HG02623 (cell line): ENCODE measurements around the gene MRPS25.
"Not testable (repeated sequence)": the region's sequence is repeated elsewhere in the genome, so short reads cannot be mapped to it uniquely, and the experiment has no call there.

Experiments used
- ATAC-seq: cut with Tn5 transposase; IDR thresholded peaks from one replicate; pipeline ENCODE4 v1.9.1; 2021; ENCODE audit warnings: moderate library complexity; ENCODE audit not compliant: unreplicated experiment

MRPS25 gene

DNA sequence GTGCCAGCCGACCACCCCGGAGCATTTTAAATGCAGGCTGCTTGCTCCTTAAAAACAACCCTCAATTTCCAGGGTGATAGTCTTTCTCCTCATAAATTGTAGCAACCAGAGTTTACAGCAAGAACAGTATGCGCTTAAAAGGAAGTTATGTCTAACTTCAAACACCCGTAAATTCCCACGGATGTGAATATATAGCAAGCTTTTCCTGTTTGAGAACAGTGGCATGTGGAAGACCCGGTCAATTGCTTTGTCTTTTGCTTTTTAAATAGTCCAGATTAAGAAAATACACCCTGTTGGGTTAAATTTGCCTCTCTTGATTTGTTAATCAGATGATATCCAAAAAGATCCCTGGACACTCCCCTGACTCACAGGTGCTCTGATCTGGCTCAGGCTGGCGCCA lies 20.8 kb downstream of the MRPS25 start:
- no peak for ATAC-seq

DNA sequence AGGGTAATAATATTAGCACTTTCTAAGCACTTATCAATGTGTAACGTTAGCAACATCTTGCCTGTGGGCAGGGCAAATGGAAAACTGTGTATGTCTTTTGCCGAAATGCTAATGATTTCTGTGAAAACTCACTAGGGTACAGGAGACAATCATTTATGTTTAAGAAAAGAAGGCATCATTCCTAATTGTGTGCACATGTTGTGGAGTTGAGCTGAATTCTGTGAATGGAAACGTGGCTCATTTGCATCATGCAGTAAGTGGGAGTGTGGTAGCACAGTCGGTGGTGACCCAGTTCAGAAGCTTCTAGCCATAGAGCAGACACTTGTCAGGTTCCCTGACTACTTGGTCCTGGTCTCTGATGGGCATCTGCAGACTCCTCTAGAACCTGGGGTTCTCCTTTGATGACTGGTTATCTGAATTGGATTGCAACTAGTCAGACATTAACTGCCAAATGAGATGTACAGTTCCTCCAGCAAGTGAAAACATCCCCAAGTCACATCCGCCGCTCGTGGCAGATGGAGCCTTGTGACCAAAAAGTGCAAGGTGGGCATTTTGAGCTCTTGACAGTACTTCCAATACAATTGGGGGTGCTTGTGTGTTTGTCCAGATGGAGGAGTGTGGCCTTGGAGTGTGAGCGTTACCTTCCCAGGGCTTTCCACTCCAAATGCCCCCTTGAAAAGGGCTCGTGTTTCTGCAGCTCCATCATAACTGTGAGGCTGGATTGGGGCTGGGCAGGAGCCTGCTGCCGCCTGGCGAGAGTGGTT lies 21.5 kb downstream of the MRPS25 start:
- no peak for ATAC-seq

DNA sequence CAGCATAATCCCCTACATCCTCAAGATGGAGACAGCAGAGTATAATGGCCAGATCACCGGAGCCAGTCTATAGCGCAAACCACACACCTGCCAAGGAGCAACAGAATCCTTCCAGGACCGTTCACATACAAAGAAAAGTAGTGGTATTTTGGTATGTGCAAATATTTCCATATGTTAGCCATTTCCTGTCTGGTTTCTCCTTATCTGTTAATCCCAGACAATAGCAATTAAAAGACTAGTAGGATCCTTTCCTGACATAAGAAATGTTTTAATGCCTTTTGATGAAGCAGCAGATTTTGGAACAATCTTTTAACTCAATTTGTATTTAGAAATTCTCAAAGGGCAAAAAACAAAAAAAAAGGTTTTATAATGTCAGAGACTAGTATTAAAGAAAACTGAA lies 22.2 kb downstream of the MRPS25 start:
- no peak for ATAC-seq

DNA sequence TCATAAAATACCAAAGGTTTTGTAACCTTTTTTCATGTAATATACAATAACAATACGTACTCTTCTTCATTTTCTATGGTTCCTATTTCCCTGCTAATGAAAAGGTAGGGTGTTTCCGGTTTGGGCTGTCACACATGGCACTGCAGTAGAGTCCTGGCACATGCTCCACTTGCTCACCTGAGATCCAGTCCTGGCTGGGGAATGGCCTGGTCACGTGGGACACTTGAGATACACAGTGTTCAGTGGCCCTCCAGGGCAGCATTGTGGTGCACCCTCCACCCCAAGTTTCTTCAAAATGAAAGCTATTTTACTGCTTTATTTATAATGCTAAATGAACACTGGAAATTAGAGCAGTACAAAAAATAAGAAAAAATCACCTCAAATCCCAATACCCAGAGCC lies 23.2 kb downstream of the MRPS25 start:
- ATAC-seq, result no peak

DNA sequence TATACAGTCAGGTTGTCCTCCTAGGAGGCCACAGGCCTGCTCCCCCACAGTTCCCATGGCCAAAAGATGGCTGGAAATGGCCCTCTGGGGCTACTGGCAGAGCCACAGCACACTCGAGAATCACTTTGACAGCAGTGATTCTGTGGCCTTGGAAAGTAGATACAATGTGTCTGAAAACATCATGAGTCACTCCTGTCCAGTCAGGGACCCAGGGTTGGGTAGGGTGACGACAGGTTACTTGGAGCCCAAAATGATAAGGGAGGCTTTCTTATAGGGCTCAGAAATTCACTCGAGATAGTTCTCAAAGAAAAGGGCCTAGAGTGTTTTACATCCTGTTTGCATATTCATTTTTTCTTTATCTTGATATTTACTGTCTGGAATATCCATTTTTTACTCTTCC lies 24.3 kb downstream of the MRPS25 start:
- ATAC-seq, result no peak

DNA sequence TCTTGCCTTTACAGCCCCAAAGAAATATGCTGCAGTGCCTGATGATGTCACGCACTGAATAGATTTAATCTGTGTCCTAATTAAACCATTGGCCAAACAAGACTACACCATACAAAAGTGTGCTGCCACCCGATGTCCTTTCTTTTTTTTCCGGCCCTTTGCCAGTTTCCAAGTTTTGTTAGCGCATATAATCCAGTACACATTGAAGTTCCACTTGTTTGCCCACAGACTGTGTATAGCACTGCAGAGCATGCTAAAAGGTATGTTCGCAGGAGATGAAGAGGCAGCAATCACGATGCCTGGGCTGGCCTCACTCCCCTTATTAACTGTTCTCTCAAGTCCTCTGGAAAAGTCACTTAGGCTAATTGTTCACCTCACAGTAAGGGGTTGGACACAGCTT lies 26.8 kb downstream of the MRPS25 start:
- ATAC-seq, result no peak

DNA sequence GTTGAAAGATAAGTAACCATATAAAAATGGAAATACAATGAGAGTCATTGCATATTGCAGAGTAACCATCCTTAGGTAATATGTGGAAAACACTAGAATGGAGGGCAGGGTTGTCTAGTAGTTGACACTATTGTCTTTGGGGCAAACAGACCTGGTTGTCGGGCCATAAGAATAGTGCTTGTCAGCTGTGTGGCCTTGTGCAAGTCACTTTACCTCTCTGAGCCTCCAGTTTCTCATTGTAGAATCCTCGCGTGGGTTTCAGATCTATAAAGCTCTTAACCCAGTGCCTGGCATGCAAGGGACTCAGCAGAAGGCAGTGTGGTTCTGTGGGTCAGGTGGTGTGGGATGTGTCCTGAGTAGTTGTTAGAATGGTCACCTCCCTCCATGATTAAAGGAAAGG lies 32.0 kb downstream of the MRPS25 start:
- ATAC-seq, result no peak

DNA sequence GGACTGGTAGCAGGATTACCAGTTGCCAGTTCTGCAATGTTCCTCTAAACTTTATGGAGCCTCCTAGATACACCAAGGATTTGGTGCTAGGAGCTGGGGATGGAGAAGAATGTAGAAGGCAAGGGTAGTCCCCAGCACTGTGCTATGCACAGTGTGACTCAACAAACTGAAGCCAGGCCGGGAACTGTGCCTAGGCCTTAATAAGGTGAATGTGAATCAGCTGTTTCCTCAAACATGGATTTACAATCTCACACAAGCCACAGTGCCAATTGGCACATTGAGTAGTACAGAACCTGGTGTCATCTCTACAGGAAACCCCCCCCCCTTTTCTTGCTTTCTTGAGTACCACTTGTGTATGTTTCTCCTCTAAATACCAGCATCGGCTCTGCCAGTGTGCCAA lies 32.5 kb downstream of the MRPS25 start:
- no peak for ATAC-seq

DNA sequence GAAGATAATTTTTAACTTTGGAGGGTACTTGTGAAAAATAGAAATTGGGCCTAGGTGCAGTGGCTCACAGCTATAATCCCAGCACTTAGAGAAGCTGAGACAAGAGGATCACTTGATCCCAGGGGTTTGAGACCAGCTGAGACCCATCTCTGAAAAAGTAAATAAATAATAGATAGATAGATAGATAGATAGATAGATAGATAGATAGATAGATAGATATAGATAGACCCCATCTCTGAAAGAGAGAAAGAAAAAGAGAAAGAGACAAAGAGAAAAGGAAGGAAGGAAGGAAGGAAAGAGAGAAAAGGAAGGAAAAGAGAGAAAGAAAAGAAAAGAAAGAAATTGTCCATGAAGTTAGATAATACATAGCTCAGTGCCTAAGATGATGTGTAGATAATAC lies 35.5 kb downstream of the MRPS25 start:
- no peak for ATAC-seq

DNA sequence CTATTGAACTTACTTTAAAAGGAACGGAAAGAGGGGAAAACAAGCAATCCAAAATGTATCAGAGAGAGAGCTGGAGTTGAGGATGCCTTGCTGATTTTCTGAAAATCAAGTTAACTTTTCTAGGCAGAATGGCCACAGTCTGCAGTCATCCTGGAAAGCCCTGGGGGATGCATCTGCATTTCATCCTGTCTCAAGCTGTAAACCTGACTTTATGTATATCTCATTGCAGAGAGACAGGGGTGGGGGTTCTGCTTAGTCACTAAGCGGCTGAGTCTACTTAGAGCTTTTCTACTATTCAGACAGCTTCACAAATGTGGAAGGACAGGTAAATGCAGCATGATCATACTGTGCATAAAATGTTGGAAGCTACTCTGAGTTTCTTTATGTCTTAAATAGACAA lies 41.4 kb downstream of the MRPS25 start:
- ATAC-seq, result no peak

DNA sequence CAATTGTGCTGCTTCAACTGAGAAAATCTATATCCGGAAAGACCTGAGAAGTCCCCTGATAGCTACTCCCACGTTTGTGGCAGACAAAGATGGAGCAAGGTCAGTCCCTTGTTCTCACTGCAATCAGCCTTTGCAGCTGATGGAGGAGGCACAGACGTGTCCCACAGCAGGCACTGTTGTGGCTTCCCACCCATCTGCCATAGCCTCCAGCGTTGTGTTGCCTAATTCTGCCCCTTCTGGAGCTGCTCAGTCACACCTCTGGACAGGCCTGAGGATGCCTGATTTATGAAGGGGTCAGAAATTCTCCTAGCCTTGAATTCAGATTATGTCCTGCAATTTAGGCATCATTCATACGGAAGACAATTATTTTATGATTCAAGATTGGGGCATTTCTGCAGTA lies 41.9 kb downstream of the MRPS25 start:
- ATAC-seq, result no peak

DNA sequence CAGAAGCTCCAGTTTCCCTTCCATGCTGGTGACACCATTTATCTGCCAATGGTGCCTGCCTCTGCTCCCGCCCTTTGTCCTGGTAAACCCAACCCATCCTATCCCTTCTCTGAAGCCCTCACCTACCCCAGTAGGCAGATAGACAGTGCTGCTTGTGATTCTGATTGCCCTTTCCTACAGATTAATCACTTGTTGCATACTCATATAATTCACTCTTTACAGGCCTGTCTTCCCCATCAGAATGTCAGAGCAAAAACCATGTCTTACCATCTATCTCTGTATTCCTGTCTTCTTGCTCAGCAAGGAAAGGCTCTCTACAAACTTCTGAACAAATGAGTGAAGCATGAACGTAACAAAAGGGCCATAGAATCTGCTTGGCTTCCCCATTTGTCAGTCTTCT lies 47.9 kb downstream of the MRPS25 start:
- no peak for ATAC-seq

DNA sequence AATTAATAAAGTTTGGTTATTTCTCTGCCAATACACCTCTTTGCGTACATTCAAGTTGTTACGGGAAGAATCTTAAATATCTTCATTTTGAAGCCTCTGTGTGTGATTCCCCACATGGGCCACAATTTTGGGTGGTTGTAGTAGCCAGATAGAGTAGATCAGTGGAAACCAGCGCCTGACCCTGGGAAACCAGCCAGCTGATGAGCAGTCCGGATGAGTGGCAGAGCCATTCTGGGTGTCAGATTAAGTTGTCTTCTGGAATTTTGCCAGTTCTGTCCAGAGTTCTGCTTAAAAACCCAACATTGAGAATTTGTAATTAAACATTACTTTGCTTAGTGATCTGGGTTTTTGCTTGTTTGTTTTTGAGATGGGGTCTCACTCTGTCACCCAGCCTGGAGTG lies 49.7 kb downstream of the MRPS25 start:
- no peak for ATAC-seq

DNA sequence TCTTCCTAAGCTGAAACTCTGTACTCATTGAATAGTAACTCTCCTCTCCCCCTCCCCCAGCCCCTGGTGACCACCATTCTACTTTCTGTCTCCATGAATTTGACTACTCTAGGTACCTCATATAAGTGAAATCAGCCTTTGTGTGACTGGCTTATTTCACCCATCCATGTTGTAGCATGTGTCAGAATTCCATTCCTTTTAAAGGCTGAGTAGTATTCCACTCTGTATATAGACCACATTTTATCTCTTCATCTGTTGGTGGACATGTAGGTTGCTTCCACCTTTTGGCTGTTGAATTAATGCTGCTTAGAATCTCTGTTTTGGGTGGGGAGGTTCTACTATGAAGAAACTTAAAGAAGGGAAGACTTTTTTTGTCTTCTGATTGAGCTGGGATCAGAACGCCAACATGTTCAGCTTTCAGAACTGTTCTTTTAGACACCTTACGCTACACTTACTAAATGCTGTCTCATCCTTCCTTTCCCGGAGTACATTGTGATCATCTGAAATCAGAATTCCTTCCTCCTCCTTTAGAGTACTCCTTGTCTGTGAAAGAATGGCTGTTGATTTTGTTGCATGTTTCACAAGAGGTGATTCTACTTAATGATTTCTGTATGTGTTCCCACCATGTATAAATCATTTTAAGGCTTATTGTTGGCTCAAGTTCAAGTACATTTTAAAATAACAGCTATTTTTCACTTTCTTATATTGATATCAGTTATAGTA lies 50.3 kb downstream of the MRPS25 start:
- no peak for ATAC-seq

DNA sequence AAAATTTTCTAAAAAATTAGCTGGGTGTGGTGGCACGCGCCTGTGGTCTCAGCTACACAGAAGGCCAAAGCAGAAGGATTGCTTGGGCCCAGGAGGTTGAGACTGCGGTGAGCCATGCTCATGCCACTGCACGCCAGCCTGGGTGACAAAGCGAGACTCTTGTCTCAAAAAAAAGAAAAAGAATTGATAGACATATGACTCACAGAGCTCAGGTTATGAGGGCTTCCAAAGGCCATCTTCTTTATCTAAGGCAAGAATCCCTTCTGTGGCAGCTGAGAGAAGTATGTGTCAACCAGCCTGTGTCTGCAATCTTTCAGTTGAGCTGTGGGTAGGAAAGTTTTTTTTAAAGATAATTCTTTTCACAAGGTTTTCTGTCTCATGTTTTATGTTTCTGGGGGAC lies 53.9 kb downstream of the MRPS25 start:
- ATAC-seq, result no peak

DNA sequence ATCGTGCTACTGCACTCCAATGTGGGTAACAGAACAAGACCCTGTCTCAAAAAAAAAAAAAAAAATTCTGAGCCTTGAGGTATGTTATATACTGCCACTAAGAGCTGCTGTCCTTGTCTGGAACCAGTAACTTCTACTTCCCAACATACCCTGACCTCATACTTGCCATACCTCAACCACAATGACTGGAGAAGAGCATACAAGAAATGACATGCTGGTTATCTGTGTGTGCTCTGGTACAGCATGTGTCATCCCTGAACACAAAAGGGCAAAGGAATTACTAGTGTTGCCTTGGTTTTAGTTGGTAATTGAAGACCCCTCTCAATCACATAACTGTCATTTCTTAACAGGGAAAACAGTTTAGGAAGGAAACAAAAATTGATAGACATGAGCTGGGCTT lies 54.5 kb downstream of the MRPS25 start:
- ATAC-seq, result no peak

DNA sequence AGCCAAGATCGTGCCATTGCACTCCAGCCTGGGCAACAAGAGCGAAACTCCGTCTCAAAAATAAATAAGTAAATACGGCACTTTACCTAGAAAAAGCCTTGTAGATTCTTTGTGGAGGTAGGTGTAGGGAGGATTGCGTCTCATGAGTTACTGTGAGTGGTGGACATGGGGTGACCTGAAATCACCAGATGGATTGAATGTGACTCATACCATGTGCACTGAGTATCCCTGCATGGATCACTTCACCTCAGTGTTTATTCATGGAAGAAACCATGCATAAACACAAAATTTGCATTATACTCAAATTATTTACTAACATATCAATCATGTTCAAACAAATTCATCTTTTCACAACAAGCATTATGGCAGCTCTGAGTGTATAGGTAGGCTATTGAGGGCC lies 55.9 kb downstream of the MRPS25 start:
- ATAC-seq, result no peak

DNA sequence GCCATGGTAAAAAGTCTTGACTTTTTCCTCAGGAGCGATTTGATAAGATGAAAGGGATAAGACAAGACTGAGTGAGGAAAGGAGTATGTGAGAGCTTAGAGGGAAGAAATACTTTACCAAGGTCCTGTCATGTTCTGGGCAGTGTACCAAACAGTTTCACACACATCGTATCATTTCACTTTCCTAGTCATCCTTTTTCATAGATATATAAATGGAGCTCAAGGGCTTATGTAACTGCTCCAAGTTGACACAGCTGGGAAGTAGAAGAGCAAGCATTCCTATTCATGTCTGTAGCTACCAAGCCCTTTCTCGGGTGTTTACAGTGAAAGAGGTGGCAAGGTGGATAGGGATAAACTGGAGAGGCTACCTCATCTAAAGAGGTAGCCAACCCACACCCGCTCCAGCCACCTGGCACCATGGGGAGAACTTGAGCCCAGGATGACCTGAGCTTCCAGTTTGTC lies 57.4 kb downstream of the MRPS25 start:
- ATAC-seq, result no peak

DNA sequence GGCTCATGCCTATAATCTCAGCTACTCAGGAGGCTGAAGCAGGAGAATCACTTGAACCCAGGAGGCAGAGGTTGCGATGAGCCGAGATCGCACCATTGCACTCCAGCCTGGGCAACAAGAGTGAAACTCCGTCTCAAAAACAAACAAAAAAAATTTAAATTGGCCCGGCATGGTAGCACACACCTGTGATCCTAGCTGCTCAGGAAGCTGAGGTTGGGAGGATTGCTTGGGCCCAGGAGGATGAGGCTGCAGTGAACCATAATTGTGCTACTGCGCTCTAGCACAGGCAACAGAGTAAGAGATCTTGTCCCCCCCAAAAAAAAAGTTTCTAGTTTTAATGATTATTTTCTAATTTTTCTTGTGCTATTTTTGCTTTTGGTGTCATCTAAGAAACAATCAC lies 65.9 kb downstream of the MRPS25 start:
- not testable (repeated sequence) for ATAC-seq
